ENCODE results near the gene IRAK4.
A peak's percentile ranks its signal among the peaks of the same experiment; 100 is the strongest.
"Not testable (repeated sequence)": the region's sequence is repeated elsewhere in the genome, so short reads cannot be mapped to it uniquely, and the experiment has no call there.

IRAK4 gene

GRCh38 chr12:43758728-43759563, at the start of gene IRAK4, which contains the start of gene PUS7L:
TSS of gene IRAK4 (plus strand) at chr12:43758951. CDS start at chr12:43768112, 9,161 bp downstream.
TSS of gene PUS7L (minus strand) at chr12:43758790. CDS start at chr12:43755245, 3,545 bp downstream.
- peak; percentile 89 to 90 for DNase-seq (ENCODE audit: low read depth in 2 of 2)

DNA sequence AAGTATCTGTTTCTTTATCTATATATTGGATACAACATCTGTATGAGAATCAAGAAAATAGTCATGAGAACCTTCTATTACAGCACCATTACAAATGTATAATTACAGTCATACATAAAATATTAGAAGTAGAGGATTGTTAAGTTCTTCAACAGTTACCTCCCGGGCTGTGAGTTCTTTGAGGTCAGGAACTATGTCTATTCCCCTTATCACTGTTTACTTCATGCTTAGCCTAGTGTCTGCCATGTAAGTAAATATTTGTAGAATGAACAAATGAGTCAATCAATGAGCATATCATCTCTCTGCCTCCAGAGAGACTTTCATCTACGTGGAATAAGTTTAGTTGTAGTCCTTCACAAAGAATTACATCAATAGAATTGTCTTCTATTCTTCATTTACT, 47.4 kb upstream of the IRAK4 start:
- DNase-seq (ENCODE audit: low read depth in 2 of 2), result no peak

GRCh38 chr12:43722621-43723020, 36.1 kb upstream of the IRAK4 start:
- no peak for DNase-seq (ENCODE audit: low read depth in 2 of 2)

DNA sequence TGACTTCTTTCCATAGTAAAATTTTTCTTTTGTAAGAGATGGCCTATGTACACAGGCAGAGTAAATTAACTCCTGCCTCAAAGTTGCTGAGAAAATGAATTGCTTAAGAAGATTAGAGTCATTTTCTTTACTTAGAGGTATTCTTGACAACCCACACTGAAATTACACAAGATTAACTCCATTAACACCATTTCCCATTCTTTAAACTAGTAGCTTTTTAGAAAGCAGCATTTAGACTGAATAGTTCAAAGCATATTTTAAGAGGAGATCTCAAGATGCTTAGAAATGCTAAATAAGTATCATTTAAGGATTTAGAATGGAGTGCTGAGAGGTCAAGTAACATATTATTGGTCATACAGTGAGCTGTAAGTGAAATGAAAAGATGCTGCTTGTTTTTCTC, 35.6 kb upstream of the IRAK4 start:
- no peak for DNase-seq (ENCODE audit: low read depth in 2 of 2)

DNA sequence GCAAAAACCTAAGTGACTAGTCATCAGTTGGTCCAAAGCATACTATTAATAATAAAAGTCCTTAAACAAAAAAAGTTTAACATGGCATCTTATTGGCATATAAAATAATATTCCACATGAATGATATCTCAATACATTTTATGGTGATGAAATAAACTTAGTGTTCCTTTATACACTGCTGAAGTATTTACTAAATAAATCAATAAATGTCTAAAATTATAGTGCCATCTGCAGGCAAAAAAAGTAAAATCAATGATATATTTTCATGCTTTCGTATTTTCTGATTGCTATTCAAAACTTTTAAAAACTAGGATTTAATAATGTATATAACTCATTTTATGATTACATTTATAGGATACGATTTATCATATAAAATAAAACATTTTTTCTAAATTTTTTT, 30.6 kb upstream of the IRAK4 start:
- DNase-seq (ENCODE audit: low read depth in 2 of 2), result no peak

DNA sequence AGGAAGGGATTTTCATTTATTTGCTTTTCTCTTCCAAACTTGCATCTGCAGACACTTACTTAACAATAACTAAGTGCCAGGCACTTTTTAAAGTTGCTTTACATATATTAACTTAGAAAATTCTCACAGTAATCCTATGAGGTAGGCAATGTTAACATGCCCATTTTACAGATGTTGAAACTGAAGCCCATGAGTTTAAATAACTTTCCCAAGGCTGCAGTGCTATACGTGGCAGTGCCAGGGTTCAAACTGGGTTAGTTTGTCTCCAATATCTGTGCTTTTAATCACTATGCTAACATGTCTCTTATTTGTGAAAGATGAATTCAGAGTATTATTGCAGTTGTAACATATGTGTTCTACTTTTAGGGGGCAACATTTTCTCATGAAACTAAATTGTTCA, 30.1 kb upstream of the IRAK4 start:
- no peak for DNase-seq (ENCODE audit: low read depth in 2 of 2)

DNA sequence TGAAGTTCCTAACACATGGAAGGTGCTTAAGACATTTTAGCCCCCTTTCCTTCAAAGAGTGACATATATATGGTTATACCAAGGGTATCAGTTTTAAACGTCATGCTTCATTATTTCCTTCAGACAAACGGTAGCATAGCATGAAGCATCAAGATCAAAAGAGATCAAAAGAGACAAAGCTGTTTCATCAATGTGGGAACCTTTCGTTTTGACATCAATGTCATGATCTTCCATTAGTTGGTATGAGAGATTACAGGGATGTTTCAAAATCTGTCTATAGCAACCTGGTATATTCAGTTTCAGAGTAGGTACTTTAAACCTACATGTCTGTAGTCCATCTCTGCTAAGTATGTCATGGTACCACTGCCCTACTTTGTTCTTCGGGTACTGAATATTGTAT, 28.5 kb upstream of the IRAK4 start:
- no peak for DNase-seq (ENCODE audit: low read depth in 2 of 2)

GRCh38 chr12:43733687-43734086, 25.1 kb upstream of the IRAK4 start:
- no peak for DNase-seq (ENCODE audit: low read depth in 2 of 2)

DNA sequence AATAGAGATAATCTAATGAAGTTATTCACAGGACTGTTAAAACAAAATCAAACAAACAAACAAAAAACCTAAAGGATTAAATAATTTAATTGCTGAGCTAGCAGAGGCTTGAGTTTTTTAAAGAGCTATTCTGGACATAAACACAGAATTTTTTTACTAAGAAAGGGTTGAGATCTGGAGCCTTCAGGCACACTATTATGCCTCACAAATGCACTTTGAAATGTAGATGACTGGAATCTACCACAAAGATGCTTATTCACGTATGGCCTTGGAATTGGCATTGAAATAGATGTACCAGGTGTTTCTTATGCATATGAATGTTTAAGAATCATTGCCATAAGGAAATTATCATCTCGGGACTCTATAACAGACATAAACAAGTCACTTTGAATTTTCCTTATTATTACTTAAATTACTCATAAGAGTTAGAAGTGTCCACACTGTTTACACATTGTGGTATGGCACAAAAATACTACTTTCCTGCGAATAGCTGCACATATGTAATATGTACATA, 21.8 kb upstream of the IRAK4 start:
- no peak for DNase-seq (ENCODE audit: low read depth in 2 of 2)

DNA sequence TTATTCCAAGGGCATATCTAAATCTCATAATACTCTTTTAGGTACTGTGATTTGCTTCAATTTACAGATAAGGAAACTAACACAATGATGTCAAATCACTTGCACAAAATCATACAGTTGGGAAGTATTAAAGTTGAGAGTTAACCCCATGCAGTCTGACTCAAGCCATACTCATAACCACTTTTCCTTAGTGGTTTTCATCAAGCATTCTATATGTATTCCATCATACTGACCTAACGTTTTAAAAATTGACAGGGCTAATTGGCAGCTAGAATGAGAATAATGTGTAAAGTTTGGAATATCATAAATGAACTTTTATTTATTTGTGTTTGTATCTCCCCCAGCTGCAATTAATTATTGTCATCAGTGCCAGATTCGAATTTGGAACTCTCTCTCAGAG, 21.1 kb upstream of the IRAK4 start:
- DNase-seq (ENCODE audit: low read depth in 2 of 2), result no peak

DNA sequence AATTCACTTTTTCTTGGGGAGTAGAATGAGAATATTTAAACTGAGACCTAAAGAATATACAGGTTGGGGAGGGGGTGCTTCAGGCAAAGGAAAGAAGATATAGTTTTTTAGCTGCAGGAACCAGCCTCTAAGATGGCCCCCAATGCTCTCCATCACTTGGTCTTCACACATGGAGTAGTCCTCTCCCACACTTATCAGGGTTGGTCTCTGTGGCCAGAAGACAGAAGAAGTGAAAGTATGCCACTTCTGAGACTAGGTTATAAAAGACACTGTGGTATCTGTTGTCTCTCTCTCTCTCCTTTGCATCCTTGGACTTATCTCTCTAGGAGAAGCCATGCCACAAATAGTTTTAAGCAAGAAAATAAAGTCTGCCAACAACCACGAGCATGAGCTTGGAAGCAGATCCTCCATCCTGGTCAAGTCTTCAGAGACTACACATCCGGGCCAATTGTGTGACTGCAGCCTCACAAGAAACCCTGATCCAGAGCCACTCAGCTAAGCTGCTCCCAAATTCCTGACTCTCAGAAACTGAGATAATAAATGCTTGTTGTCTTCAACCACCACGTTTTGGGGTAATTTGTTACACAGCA, 18.1 kb upstream of the IRAK4 start:
- no peak for DNase-seq (ENCODE audit: low read depth in 2 of 2)

GRCh38 chr12:43742106-43742505, 16.6 kb upstream of the IRAK4 start:
- no peak for DNase-seq (ENCODE audit: low read depth in 2 of 2)

GRCh38 chr12:43744826-43745225, 13.9 kb upstream of the IRAK4 start:
- DNase-seq (ENCODE audit: low read depth in 2 of 2), result no peak

GRCh38 chr12:43749016-43749415, 9.7 kb upstream of the IRAK4 start:
- DNase-seq (ENCODE audit: low read depth in 2 of 2), result no peak

- DNase-seq (ENCODE audit: low read depth in 2 of 2), result no peak
Observed at GRCh38 chr12:43750814-43751213, 7.9 kb upstream of the IRAK4 start.

GRCh38 chr12:43751360-43751759, 7.4 kb upstream of the IRAK4 start:
- DNase-seq (ENCODE audit: low read depth in 2 of 2), result not testable (repeated sequence)

DNA sequence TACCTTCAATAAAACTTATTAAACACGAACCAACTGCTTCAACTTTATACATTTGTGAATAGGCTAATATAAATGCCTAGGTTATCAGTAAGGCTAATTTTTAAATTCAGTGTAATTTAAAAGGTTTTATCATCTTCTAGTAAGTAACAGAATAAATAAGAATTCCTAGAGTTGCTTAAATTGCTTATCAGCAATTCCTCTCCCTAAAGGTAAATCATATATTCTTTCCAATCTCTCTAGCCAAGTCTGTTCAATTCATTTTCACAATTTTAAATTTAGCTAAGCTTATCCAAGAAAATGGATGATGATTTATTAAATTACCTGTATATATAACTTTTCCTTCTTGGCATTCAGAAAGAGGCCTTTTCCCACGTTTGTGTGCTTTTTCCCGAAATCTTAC, 4.7 kb upstream of the IRAK4 start:
- DNase-seq (ENCODE audit: low read depth in 2 of 2), result no peak

- DNase-seq (ENCODE audit: low read depth in 2 of 2), result peak in 1 of 2 donors; percentile 8
Observed at GRCh38 chr12:43758247-43758727, 464 bp upstream of the IRAK4 start.

DNA sequence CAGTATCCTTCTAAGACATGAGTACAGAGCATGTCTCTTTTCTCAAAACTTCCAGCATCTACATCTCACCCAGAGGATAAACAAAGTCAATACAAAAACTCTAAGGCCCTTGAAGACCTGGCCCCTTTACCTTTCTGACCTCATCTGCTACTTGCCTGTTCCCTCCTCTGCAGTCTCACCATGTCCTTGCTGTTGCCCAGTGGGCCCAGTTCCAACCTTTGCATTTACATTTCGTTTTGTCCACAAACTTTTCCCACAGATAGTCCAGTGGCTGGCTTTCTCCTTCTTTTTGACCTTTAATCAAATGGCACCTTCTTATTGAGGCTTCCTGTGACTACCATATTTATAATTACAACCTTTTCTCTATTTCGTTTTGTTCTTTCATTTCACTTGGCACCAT, 1.6 kb downstream of the IRAK4 start:
- DNase-seq (ENCODE audit: low read depth in 2 of 2), result no peak

DNA sequence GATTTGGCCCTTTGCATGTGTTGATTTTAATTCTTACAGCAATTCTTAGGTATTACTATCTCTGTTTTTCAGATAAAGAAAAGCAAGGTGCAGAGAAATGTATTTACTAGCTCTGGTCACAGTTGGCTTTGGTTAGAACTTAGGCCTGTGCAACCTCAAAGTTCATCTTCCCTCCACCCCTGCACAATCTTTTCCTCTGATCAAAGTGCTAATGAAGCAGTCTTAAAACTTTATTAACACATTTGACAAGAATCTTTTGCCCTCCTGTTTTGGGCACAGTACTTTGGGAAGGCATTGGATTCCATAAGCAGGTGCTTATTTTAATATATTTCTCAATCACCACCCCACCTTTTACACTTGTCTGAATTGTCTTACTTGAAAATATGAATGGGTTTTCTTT, 2.7 kb downstream of the IRAK4 start:
- no peak for DNase-seq (ENCODE audit: low read depth in 2 of 2)

- DNase-seq (ENCODE audit: low read depth in 2 of 2), result no peak
Observed at GRCh38 chr12:43762596-43762995, 3.8 kb downstream of the IRAK4 start.

DNA sequence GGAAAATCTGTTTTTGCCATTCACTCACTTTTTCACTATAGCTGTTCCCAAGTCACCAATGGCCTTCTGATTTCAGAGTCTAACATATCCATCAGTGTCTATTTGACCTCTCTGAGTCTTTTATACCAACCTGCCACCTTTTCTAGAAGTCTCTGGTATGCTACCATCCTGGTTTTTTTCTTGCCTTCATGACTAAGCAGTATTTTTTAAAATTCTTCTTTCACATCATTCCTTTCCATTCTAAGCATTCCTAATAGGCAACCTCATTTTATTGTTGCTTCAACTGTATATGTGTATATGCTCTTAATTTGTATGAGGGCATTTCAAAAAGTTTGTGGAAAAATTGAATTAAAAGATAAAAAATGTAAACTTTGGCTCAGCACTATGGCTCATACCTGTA, 5.0 kb downstream of the IRAK4 start:
- DNase-seq (ENCODE audit: low read depth in 2 of 2), result no peak

DNA sequence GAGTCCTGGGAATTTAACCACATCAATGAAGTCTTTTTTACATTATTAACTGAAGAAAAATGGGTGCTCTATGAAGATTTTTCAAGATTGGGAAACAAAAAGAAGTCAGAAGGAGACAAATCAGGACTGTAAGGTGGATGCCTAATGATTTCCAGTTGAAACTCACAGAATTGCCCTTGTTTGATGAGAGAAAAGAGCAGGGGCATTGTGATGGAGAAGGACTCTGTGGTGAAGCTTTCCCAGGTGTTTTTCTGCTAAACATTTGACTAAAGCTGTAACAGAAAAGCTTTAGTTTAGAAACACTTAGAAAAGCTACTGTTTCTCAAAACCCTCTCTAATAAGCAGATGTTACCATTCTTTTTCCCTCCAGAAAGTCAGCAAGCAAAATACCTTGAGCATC, 5.8 kb downstream of the IRAK4 start:
- DNase-seq (ENCODE audit: low read depth in 2 of 2), result no peak

Data from stimulated activated CD8-positive, alpha-beta memory T cell treated with anti-CD3 and anti-CD28 coated beads, Interleukin-2, amount 100 ng/mL, for 1 hour (primary cell).